Trophoblast cell (in vitro differentiated cells and primary cell): ENCODE data around the gene SNX24.
"Not testable (repeated sequence)": the region's sequence is repeated elsewhere in the genome, so short reads cannot be mapped to it uniquely, and the experiment has no call there.

Experiments used
- DNase-seq, 2 donors: peaks; one replicate each; pipeline ENCODE4 v3.0.0-alpha.2; 2016
- H2AFZ ChIP-seq: 2 replicates; pipeline ENCODE4 v1.6.1; 2013; ENCODE audit warnings: low read length, moderate library complexity, mild to moderate bottlenecking; ENCODE audit not compliant: insufficient read depth, poor library complexity
- H2AK5ac ChIP-seq: 2 replicates; pipeline ENCODE4 v1.6.1; 2013; ENCODE audit warnings: mild to moderate bottlenecking, low read length
- H2BK120ac ChIP-seq: 2 replicates; pipeline ENCODE4 v1.6.1; 2013; ENCODE audit warnings: low read length, mild to moderate bottlenecking, moderate library complexity; ENCODE audit not compliant: insufficient read depth, poor library complexity
- H2BK12ac ChIP-seq: 2 replicates; pipeline ENCODE4 v1.6.1; 2013; ENCODE audit warnings: mild to moderate bottlenecking, low read length, moderate library complexity
- H2BK5ac ChIP-seq: 2 replicates; pipeline ENCODE4 v1.6.1; 2013; ENCODE audit warnings: low read length, low read depth, moderate library complexity, mild to moderate bottlenecking; ENCODE audit not compliant: poor library complexity
- H3K14ac ChIP-seq: 2 replicates; pipeline ENCODE4 v1.6.1; 2013; ENCODE audit warnings: mild to moderate bottlenecking, low read length
- H3K18ac ChIP-seq: 2 replicates; pipeline ENCODE4 v1.6.1; 2013; ENCODE audit warnings: mild to moderate bottlenecking, low read length
- H3K23ac ChIP-seq: 2 replicates; pipeline ENCODE4 v1.6.1; 2013; ENCODE audit warnings: low read length
- H3K27ac ChIP-seq: 2 replicates; pipeline ENCODE4 v1.5.1; 2013; ENCODE audit warnings: low read depth, mild to moderate bottlenecking, inconsistent platforms, low read length, moderate library complexity
- H3K27me3 ChIP-seq: 2 replicates; pipeline ENCODE4 v1.6.1; 2013; ENCODE audit warnings: inconsistent platforms, mild to moderate bottlenecking, low read length, moderate library complexity; ENCODE audit not compliant: insufficient read depth
- H3K36me3 ChIP-seq, 2 experiments: 1 replicate in 1 of 2; 2 replicates in 1 of 2; pipeline ENCODE4 v1.6.1; 2013; ENCODE audit warnings: low read length in 2 of 2, mild to moderate bottlenecking in 2 of 2, moderate library complexity in 1 of 2; ENCODE audit not compliant: insufficient read depth in 2 of 2, control insufficient read depth in 1 of 2
- H3K4ac ChIP-seq: 2 replicates; pipeline ENCODE4 v1.6.1; 2013; ENCODE audit warnings: low read depth, mild to moderate bottlenecking, low read length, moderate library complexity
- H3K4me1 ChIP-seq, 2 experiments: 1 replicate in 1 of 2; 2 replicates in 1 of 2; pipeline ENCODE4 v1.6.1; 2013; ENCODE audit warnings: low read length in 2 of 2, mild to moderate bottlenecking in 2 of 2, moderate library complexity in 1 of 2; ENCODE audit not compliant: insufficient read depth in 2 of 2, control insufficient read depth in 1 of 2
- H3K4me2 ChIP-seq: 2 replicates; pipeline ENCODE4 v1.6.1; 2013; ENCODE audit warnings: inconsistent platforms, mild to moderate bottlenecking, low read length, moderate library complexity
- H3K4me3 ChIP-seq: 2 replicates; pipeline ENCODE4 v1.5.1; 2013; ENCODE audit warnings: mild to moderate bottlenecking, low read depth, low read length, inconsistent platforms
- H3K79me1 ChIP-seq: one replicate; pipeline ENCODE4 v1.6.1; 2013; ENCODE audit warnings: low read length
- H3K79me2 ChIP-seq: 2 replicates; pipeline ENCODE4 v1.6.1; 2013; ENCODE audit warnings: low read length, mild to moderate bottlenecking; ENCODE audit not compliant: control insufficient read depth, insufficient read depth, poor library complexity
- H3K9ac ChIP-seq: 2 replicates; pipeline ENCODE4 v1.6.1; 2013; ENCODE audit warnings: mild to moderate bottlenecking, low read length
- H3K9me3 ChIP-seq: 2 replicates; pipeline ENCODE4 v1.6.1; 2013; ENCODE audit warnings: low read depth, mild to moderate bottlenecking, control low read depth, inconsistent platforms, low read length; ENCODE audit not compliant: insufficient read depth
- H4K12ac ChIP-seq: 2 replicates; pipeline ENCODE4 v1.6.1; 2013; ENCODE audit warnings: low read depth, mild to moderate bottlenecking, low read length, moderate library complexity
- H4K8ac ChIP-seq: 2 replicates; pipeline ENCODE4 v1.6.1; 2013; ENCODE audit warnings: low read depth, mild to moderate bottlenecking, low read length, moderate library complexity
- H4K91ac ChIP-seq: one replicate; pipeline ENCODE4 v1.6.1; 2013; ENCODE audit warnings: low read depth, mild to moderate bottlenecking, low read length, moderate library complexity
- WGBS: extraction: QIAGEN DNeasy Blood & Tissue Kit; methylation state at CpG from one replicate; pipeline ENCODE4 v1.1.7; 2013; ENCODE audit warnings: missing lambda C conversion rate; ENCODE audit not compliant: insufficient read length, insufficient coverage; ENCODE audit errors: extremely low coverage; 5-methylcytosine and 5-hydroxymethylcytosine counted together

Gene SNX24

DNA sequence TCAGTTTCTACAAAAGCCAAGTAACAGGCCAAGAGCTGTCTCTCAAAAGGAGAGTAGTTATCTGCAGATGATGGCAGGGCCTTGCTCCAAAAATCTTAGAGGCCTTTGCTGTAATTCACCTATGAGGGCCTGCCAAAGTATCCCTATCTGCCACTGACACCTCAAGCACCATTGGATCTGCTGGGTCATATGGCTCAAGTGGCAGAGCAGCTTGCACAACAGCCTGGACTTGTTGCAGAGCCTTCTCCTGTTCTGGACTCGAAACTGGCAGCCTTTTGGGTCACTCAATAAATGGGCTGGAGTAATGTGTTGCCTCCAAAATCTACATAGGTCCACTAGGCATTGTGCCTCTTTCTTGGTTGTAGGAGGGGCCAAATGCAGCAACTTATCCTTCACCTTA is 128.3 kb downstream of the SNX24 start:
- H4K12ac ChIP-seq, H3K23ac ChIP-seq, H3K14ac ChIP-seq, H3K27me3 ChIP-seq, H3K36me3 ChIP-seq, H3K9me3 ChIP-seq, DNase-seq, H3K4me2 ChIP-seq, H2AFZ ChIP-seq, H2BK120ac ChIP-seq, H3K18ac ChIP-seq, H3K4ac ChIP-seq, H3K4me3 ChIP-seq, H3K79me2 ChIP-seq, H2AK5ac ChIP-seq, H3K4me1 ChIP-seq, H4K8ac ChIP-seq, H3K27ac ChIP-seq, H2BK12ac ChIP-seq, H4K91ac ChIP-seq, H3K9ac ChIP-seq, H3K79me1 ChIP-seq, H2BK5ac ChIP-seq: not testable (repeated sequence)
- no CpG with 5 or more reads among the region's 1 CpG for WGBS

GRCh38 chr5:122974251-122974650 is 128.8 kb downstream of the SNX24 start:
- no CpG with 5 or more reads among the region's 3 CpGs for WGBS
- H3K14ac ChIP-seq, H4K8ac ChIP-seq, H3K4ac ChIP-seq, H3K79me2 ChIP-seq, H3K18ac ChIP-seq, H3K79me1 ChIP-seq, H3K4me2 ChIP-seq, H3K36me3 ChIP-seq, H3K4me1 ChIP-seq, H2AFZ ChIP-seq, H2BK12ac ChIP-seq, H2AK5ac ChIP-seq, H3K9ac ChIP-seq, H4K91ac ChIP-seq, H3K4me3 ChIP-seq, H3K27me3 ChIP-seq, H3K9me3 ChIP-seq, H4K12ac ChIP-seq, H2BK120ac ChIP-seq, H2BK5ac ChIP-seq, DNase-seq, H3K27ac ChIP-seq, H3K23ac ChIP-seq: not testable (repeated sequence)

DNA sequence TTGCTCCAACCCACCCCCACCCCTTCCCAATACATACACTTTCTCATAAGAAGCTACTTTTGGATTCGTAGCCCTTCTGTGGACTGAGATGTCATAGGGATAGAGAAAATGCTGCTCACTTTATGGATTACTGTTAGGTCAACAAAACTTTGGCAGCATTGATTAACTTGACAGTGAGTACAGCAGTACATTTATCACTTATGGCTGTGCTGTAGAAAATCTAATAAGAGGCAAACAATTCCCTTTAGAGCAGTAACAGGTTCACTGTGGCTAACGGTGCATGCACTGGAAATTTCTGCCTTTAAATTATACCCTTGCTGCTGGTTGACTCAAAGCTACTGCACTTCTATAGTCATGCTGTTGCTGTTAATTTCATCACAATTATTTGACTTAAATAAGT is 131.9 kb downstream of the SNX24 start:
- H4K8ac ChIP-seq: no peak overlapping the region
- no peak overlapping the region for H3K23ac ChIP-seq
- no peak overlapping the region for H3K27ac ChIP-seq
- WGBS: no CpG with 5 or more reads among the region's 2 CpGs
- H2AFZ ChIP-seq: no peak overlapping the region
- no peak overlapping the region for H3K14ac ChIP-seq
- H3K4me2 ChIP-seq: no peak overlapping the region
- H3K9ac ChIP-seq: no peak overlapping the region
- peaks cover 2% of the 10 kb centered on the region in 2 experiments for H3K36me3 ChIP-seq
- no peak overlapping the region for H3K4ac ChIP-seq
- H2BK12ac ChIP-seq: no peak overlapping the region
- H2AK5ac ChIP-seq: no peak overlapping the region
- H2BK120ac ChIP-seq: no peak overlapping the region
- H3K18ac ChIP-seq: no peak overlapping the region
- H3K79me1 ChIP-seq: no peaks in the 10 kb centered on the region
- no peak overlapping the region for H4K12ac ChIP-seq
- H2BK5ac ChIP-seq: no peak overlapping the region
- DNase-seq: no peak
- H3K27me3 ChIP-seq: no peaks in the 10 kb centered on the region
- H3K4me3 ChIP-seq: no peak overlapping the region
- H3K79me2 ChIP-seq: no peaks in the 10 kb centered on the region
- H3K9me3 ChIP-seq: no peaks in the 10 kb centered on the region
- H4K91ac ChIP-seq: no peak overlapping the region
- H3K4me1 ChIP-seq: no peaks in the 10 kb centered on the region

GRCh38 chr5:122978068-122978467 is 132.7 kb downstream of the SNX24 start:
- H2BK120ac ChIP-seq: no peak overlapping the region
- H3K23ac ChIP-seq: no peak overlapping the region
- H3K9ac ChIP-seq: no peak overlapping the region
- no peak overlapping the region for H3K4me3 ChIP-seq
- H2BK5ac ChIP-seq: no peak overlapping the region
- no peaks in the 10 kb centered on the region for H3K79me1 ChIP-seq
- H3K9me3 ChIP-seq: no peaks in the 10 kb centered on the region
- no peaks in the 10 kb centered on the region for H3K79me2 ChIP-seq
- H2AFZ ChIP-seq: no peak overlapping the region
- no CpG with 5 or more reads among the region's 2 CpGs for WGBS
- no peak overlapping the region for H4K12ac ChIP-seq
- H3K14ac ChIP-seq: no peak overlapping the region
- H3K4me1 ChIP-seq: no peaks in the 10 kb centered on the region
- H4K8ac ChIP-seq: no peak overlapping the region
- H3K4ac ChIP-seq: no peak overlapping the region
- no peak overlapping the region for H3K4me2 ChIP-seq
- no peak for DNase-seq
- H2AK5ac ChIP-seq: no peak overlapping the region
- no peaks in the 10 kb centered on the region for H3K27me3 ChIP-seq
- H3K27ac ChIP-seq: no peak overlapping the region
- H3K36me3 ChIP-seq: no peaks in the 10 kb centered on the region
- no peak overlapping the region for H2BK12ac ChIP-seq
- no peak overlapping the region for H3K18ac ChIP-seq
- no peak overlapping the region for H4K91ac ChIP-seq
